SK-N-SH treated with all-trans-retinoic acid at 6 μM for 48 hours (cell line): ENCODE measurements around the gene MTHFD1.

Experiments used
- ATAC-seq: fragments of 200-7000 bp; cut with Tn5 transposase; 3 replicates; pipeline ENCODE4 v1.9.1; 2020; ENCODE audit warnings: mild to moderate bottlenecking, moderate library complexity
- ARNTL ChIP-seq: fragments of 450-650 bp; formaldehyde crosslinking; IDR thresholded peaks from 2 replicates; pipeline ENCODE4 v1.5.0; 2020; ENCODE audit warnings: low read depth, mild to moderate bottlenecking, moderate library complexity, borderline replicate concordance
- BACH2 ChIP-seq: fragments of 250-450 bp; sonication (Bioruptor Pico); IDR thresholded peaks from 2 replicates; pipeline ENCODE4 v1.9.0; 2021; ENCODE audit warnings: mild to moderate bottlenecking, borderline replicate concordance
- CSDC2 ChIP-seq: fragments of 250-450 bp; sonication (Bioruptor Pico); IDR thresholded peaks from 2 replicates; pipeline ENCODE4 v1.5.0; 2020; ENCODE audit warnings: mild to moderate bottlenecking, moderate library complexity
- ESRRG ChIP-seq: fragments of 250-450 bp; sonication (Bioruptor Pico); IDR thresholded peaks from 2 replicates; pipeline ENCODE4 v1.6.1; 2021; ENCODE audit warnings: mild to moderate bottlenecking
- GLIS3 ChIP-seq: fragments of 250-450 bp; sonication (Bioruptor Pico); IDR thresholded peaks from 2 replicates; pipeline ENCODE4 v1.5.0; 2020; ENCODE audit warnings: mild to moderate bottlenecking, moderate library complexity
- ISL1 ChIP-seq: fragments of 250-450 bp; sonication (Bioruptor Pico); IDR thresholded peaks from 2 replicates; pipeline ENCODE4 v2.1.2; 2022; ENCODE audit warnings: mild to moderate bottlenecking, moderate library complexity
- OSR1 ChIP-seq: fragments of 250-450 bp; sonication (Bioruptor Pico); IDR thresholded peaks from 2 replicates; pipeline ENCODE4 v1.8.0; 2022; ENCODE audit warnings: moderate library complexity, mild to moderate bottlenecking, inconsistent platforms
- PPARA ChIP-seq: fragments of 250-450 bp; sonication (Bioruptor Pico); IDR thresholded peaks from 2 replicates; pipeline ENCODE4 v1.5.0; 2020; ENCODE audit warnings: mild to moderate bottlenecking, borderline replicate concordance
- RARB ChIP-seq: fragments of 250-450 bp; sonication (Bioruptor Pico); IDR thresholded peaks from 2 replicates; pipeline ENCODE4 v1.8.0; 2021; ENCODE audit warnings: mild to moderate bottlenecking, moderate library complexity
- SNAI2 ChIP-seq: fragments of 250-450 bp; sonication (Bioruptor Pico); IDR thresholded peaks from 2 replicates; pipeline ENCODE4 v1.5.0; 2020; ENCODE audit warnings: mild to moderate bottlenecking, moderate library complexity
- TCF4 ChIP-seq: fragments of 250-450 bp; sonication (Bioruptor Pico); IDR thresholded peaks from 2 replicates; pipeline ENCODE4 v1.8.0; 2021; ENCODE audit warnings: mild to moderate bottlenecking, moderate library complexity, borderline replicate concordance
- ZC3H10 ChIP-seq: fragments of 250-450 bp; sonication (Bioruptor Pico); IDR thresholded peaks from 2 replicates; pipeline ENCODE4 v1.5.1; 2021; ENCODE audit warnings: mild to moderate bottlenecking, moderate library complexity
- ZFP3 ChIP-seq: fragments of 250-450 bp; sonication (Bioruptor Pico); IDR thresholded peaks from 2 replicates; pipeline ENCODE4 v1.5.0; 2020; ENCODE audit warnings: mild to moderate bottlenecking, moderate library complexity
- ZNF565 ChIP-seq: fragments of 450-650 bp; formaldehyde crosslinking; conservative IDR thresholded peaks from 2 replicates; pipeline ENCODE4 v1.5.0; 2020; ENCODE audit warnings: low read depth, mild to moderate bottlenecking, moderate library complexity
- ZNF70 ChIP-seq: fragments of 450-650 bp; formaldehyde crosslinking; IDR thresholded peaks from 2 replicates; pipeline ENCODE4 v1.5.0; 2020; ENCODE audit warnings: mild to moderate bottlenecking, moderate library complexity
- ZNF8 ChIP-seq: fragments of 450-650 bp; formaldehyde crosslinking; IDR thresholded peaks from 2 replicates; pipeline ENCODE4 v1.5.0; 2020; ENCODE audit warnings: mild to moderate bottlenecking, moderate library complexity
- TF ChIP-seq, protein P1 (sequence below): fragments of 250-450 bp; sonication (Bioruptor Pico); IDR thresholded peaks from 2 replicates; pipeline ENCODE4 v1.5.0; 2020; ENCODE audit warnings: mild to moderate bottlenecking, moderate library complexity
- TF ChIP-seq, protein P2 (sequence below): fragments of 250-450 bp; sonication (Bioruptor Pico); IDR thresholded peaks from 2 replicates; pipeline ENCODE4 v1.5.1; 2020; ENCODE audit warnings: low read depth, mild to moderate bottlenecking, moderate library complexity
- TF ChIP-seq, protein P3 (sequence below): fragments of 250-450 bp; sonication (Bioruptor Pico); IDR thresholded peaks from 2 replicates; pipeline ENCODE4 v1.8.0; 2021; ENCODE audit warnings: low read depth, mild to moderate bottlenecking, moderate library complexity, borderline replicate concordance
- TF ChIP-seq, protein P4 (sequence below): fragments of 250-450 bp; sonication (Bioruptor Pico); IDR thresholded peaks from 2 replicates; pipeline ENCODE4 v1.8.0; 2020; ENCODE audit warnings: mild to moderate bottlenecking, moderate library complexity, borderline replicate concordance
- TF ChIP-seq, protein P5 (sequence below): fragments of 250-450 bp; sonication (Bioruptor Pico); IDR thresholded peaks from 2 replicates; pipeline ENCODE4 v1.5.1; 2021; ENCODE audit warnings: mild to moderate bottlenecking, moderate library complexity

MTHFD1 gene

DNA sequence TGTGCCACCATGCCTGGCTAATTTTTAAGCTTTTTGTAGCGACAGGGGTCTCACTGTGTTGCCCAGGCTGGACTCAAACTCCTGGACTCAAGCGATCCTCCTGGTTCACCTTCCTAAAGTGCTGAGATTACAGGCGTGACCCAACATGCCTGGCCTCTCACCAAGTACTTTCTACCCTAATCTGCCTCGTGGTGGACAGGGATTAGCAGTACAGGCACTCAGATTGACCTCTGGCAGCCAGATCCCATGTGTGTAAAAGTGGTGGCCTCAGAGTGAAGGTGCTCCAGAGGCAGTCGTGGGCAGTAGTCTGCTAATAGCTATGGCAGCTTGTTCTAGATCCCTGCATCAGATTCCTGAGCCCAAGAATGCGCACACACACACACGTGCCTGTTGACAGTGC is 30.9 kb downstream of the MTHFD1 start:
- TF ChIP-seq, protein P1, sequence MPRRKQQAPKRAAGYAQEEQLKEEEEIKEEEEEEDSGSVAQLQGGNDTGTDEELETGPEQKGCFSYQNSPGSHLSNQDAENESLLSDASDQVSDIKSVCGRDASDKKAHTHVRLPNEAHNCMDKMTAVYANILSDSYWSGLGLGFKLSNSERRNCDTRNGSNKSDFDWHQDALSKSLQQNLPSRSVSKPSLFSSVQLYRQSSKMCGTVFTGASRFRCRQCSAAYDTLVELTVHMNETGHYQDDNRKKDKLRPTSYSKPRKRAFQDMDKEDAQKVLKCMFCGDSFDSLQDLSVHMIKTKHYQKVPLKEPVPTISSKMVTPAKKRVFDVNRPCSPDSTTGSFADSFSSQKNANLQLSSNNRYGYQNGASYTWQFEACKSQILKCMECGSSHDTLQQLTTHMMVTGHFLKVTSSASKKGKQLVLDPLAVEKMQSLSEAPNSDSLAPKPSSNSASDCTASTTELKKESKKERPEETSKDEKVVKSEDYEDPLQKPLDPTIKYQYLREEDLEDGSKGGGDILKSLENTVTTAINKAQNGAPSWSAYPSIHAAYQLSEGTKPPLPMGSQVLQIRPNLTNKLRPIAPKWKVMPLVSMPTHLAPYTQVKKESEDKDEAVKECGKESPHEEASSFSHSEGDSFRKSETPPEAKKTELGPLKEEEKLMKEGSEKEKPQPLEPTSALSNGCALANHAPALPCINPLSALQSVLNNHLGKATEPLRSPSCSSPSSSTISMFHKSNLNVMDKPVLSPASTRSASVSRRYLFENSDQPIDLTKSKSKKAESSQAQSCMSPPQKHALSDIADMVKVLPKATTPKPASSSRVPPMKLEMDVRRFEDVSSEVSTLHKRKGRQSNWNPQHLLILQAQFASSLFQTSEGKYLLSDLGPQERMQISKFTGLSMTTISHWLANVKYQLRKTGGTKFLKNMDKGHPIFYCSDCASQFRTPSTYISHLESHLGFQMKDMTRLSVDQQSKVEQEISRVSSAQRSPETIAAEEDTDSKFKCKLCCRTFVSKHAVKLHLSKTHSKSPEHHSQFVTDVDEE = no peak
- TF ChIP-seq PPARA (no peak), TCF4 (no peak), BACH2 (CRISPR knock-in tag) (no peak), ZNF565 (no peak), ZNF8 (CRISPR knock-in tag) (no peak), ZNF70 (CRISPR knock-in tag) (no peak), GLIS3 (CRISPR knock-in tag) (no peak), ARNTL (no peak), ZC3H10 (CRISPR knock-in tag) (no peak), ISL1 (CRISPR knock-in tag) (no peak), ESRRG (CRISPR knock-in tag) (no peak), OSR1 (no peak), CSDC2 (CRISPR knock-in tag) (no peak), RARB (CRISPR knock-in tag) (no peak), SNAI2 (CRISPR knock-in tag) (no peak)
- TF ChIP-seq, protein P2, sequence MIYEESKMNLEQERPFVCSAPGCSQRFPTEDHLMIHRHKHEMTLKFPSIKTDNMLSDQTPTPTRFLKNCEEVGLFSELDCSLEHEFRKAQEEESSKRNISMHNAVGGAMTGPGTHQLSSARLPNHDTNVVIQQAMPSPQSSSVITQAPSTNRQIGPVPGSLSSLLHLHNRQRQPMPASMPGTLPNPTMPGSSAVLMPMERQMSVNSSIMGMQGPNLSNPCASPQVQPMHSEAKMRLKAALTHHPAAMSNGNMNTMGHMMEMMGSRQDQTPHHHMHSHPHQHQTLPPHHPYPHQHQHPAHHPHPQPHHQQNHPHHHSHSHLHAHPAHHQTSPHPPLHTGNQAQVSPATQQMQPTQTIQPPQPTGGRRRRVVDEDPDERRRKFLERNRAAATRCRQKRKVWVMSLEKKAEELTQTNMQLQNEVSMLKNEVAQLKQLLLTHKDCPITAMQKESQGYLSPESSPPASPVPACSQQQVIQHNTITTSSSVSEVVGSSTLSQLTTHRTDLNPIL (CRISPR knock-in tag) = no peak
- TF ChIP-seq, protein P3, sequence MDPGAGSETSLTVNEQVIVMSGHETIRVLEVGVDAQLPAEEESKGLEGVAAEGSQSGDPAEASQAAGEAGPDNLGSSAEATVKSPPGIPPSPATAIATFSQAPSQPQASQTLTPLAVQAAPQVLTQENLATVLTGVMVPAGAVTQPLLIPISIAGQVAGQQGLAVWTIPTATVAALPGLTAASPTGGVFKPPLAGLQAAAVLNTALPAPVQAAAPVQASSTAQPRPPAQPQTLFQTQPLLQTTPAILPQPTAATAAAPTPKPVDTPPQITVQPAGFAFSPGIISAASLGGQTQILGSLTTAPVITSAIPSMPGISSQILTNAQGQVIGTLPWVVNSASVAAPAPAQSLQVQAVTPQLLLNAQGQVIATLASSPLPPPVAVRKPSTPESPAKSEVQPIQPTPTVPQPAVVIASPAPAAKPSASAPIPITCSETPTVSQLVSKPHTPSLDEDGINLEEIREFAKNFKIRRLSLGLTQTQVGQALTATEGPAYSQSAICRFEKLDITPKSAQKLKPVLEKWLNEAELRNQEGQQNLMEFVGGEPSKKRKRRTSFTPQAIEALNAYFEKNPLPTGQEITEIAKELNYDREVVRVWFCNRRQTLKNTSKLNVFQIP = no peak
- TF ChIP-seq, protein P4, sequence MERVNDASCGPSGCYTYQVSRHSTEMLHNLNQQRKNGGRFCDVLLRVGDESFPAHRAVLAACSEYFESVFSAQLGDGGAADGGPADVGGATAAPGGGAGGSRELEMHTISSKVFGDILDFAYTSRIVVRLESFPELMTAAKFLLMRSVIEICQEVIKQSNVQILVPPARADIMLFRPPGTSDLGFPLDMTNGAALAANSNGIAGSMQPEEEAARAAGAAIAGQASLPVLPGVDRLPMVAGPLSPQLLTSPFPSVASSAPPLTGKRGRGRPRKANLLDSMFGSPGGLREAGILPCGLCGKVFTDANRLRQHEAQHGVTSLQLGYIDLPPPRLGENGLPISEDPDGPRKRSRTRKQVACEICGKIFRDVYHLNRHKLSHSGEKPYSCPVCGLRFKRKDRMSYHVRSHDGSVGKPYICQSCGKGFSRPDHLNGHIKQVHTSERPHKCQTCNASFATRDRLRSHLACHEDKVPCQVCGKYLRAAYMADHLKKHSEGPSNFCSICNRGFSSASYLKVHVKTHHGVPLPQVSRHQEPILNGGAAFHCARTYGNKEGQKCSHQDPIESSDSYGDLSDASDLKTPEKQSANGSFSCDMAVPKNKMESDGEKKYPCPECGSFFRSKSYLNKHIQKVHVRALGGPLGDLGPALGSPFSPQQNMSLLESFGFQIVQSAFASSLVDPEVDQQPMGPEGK = no peak
- no peak for ATAC-seq

DNA sequence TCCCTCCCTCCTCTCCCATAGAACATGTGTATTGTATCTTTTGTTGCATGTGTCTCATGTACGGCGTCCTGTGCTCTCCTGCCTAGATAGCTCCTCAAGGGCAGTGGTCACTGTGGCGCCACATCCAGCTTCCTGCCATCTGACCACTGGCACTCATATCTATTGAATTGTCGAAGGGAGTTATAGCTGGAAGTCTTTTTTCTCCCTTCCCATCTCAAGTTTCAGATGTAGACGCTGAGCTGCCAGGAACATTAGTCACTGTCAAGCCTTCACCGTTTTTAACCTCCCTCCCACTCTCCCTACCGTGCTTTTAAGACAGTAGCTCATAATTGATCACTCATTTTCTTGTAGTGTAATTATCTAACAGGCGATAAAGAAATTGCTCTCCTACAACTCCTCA is 33.0 kb downstream of the MTHFD1 start:
- ATAC-seq = peak; percentile 93
- TF ChIP-seq CSDC2 (CRISPR knock-in tag) = no peak
- TF ChIP-seq, protein P3 = no peak
- no peak for TF ChIP-seq TCF4
- no peak for TF ChIP-seq ZNF70 (CRISPR knock-in tag)
- TF ChIP-seq ZNF8 (CRISPR knock-in tag) = no peak
- TF ChIP-seq BACH2 (CRISPR knock-in tag) = no peak
- TF ChIP-seq, protein P5, sequence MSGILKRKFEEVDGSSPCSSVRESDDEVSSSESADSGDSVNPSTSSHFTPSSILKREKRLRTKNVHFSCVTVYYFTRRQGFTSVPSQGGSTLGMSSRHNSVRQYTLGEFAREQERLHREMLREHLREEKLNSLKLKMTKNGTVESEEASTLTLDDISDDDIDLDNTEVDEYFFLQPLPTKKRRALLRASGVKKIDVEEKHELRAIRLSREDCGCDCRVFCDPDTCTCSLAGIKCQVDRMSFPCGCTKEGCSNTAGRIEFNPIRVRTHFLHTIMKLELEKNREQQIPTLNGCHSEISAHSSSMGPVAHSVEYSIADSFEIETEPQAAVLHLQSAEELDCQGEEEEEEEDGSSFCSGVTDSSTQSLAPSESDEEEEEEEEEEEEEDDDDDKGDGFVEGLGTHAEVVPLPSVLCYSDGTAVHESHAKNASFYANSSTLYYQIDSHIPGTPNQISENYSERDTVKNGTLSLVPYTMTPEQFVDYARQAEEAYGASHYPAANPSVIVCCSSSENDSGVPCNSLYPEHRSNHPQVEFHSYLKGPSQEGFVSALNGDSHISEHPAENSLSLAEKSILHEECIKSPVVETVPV (CRISPR knock-in tag) = no peak
- no peak for TF ChIP-seq ESRRG (CRISPR knock-in tag)
- TF ChIP-seq RARB (CRISPR knock-in tag) = no peak
- no peak for TF ChIP-seq PPARA
- TF ChIP-seq ZC3H10 (CRISPR knock-in tag) = no peak
- no peak for TF ChIP-seq OSR1
- no peak for TF ChIP-seq ISL1 (CRISPR knock-in tag)
- TF ChIP-seq ZNF565 = no peak
- TF ChIP-seq, protein P1 = no peak
- TF ChIP-seq, protein P2 (CRISPR knock-in tag) = no peak
- no peak for TF ChIP-seq GLIS3 (CRISPR knock-in tag)
- TF ChIP-seq, protein P4 = no peak
- TF ChIP-seq SNAI2 (CRISPR knock-in tag) = no peak
- TF ChIP-seq ZFP3 (CRISPR knock-in tag) = no peak
